Glutamatergic neuron (in vitro differentiated cells): Measurements from ENCODE around the gene WDR7. TPM values are rescaled to one million over a fixed set of nuclear protein-coding genes. Genes with fewer than 3 reads are reported as not detected.

Experiments used
- DNase-seq: peaks from one replicate; pipeline ENCODE4 v3.0.0; 2022
- H3K27ac Mint-ChIP-seq: one replicate; pipeline ENCODE4 v1.8.0; 2020; ENCODE audit warnings: mild to moderate bottlenecking, mixed read lengths, inconsistent platforms; ENCODE audit not compliant: unreplicated experiment
- H3K27me3 Mint-ChIP-seq: one replicate; pipeline ENCODE4 v1.8.0; 2020; ENCODE audit warnings: mild to moderate bottlenecking, moderate library complexity, mixed read lengths, inconsistent platforms; ENCODE audit not compliant: unreplicated experiment
- H3K36me3 Mint-ChIP-seq: one replicate; pipeline ENCODE4 v1.8.0; 2020; ENCODE audit warnings: mild to moderate bottlenecking, mixed read lengths, inconsistent platforms; ENCODE audit not compliant: unreplicated experiment
- H3K4me1 Mint-ChIP-seq: one replicate; pipeline ENCODE4 v1.8.0; 2020; ENCODE audit warnings: mild to moderate bottlenecking, low read depth, mixed read lengths, inconsistent platforms; ENCODE audit not compliant: unreplicated experiment
- H3K4me3 Mint-ChIP-seq: one replicate; pipeline ENCODE4 v1.8.0; 2020; ENCODE audit warnings: mild to moderate bottlenecking, mixed read lengths, inconsistent platforms; ENCODE audit not compliant: unreplicated experiment
- H3K9me3 Mint-ChIP-seq: one replicate; pipeline ENCODE4 v1.8.0; 2020; ENCODE audit warnings: mild to moderate bottlenecking, moderate library complexity, mixed read lengths, inconsistent platforms; ENCODE audit not compliant: unreplicated experiment
- CTCF ChIP-seq: fragments of 200-600 bp; sonication (generic); IDR thresholded peaks from one replicate; pipeline ENCODE4 v1.5.0; 2021; ENCODE audit not compliant: partially characterized antibody, unreplicated experiment
- total RNA-seq: library from RNA; stranded (reverse); fragmentation: NEBNext Ultra II Directional; extraction: Animal tissue kit (Norgen Biotek cat#: 25700); gene quantifications from one replicate; pipeline ENCODE4 v1.2.1, GENCODE V29; 2021; ENCODE audit not compliant: unreplicated experiment

WDR7 gene
- total RNA-seq, 1 donor from 2014 or later = 41.8 TPM

- H3K27me3 Mint-ChIP-seq = peaks cover 2% of the 10 kb centered on the region
- TF ChIP-seq CTCF = no peak
- H3K4me3 Mint-ChIP-seq = no peak overlapping the region
- H3K4me1 Mint-ChIP-seq = peaks cover 22% of the 10 kb centered on the region
- no peak overlapping the region for H3K27ac Mint-ChIP-seq
- DNase-seq = no peak
- peaks cover 4% of the 10 kb centered on the region for H3K9me3 Mint-ChIP-seq
- peaks cover 13% of the 10 kb centered on the region for H3K36me3 Mint-ChIP-seq
Measured at GRCh38 chr18:57058734-57059133, 407.6 kb downstream of the WDR7 start.

GRCh38 chr18:57059366-57059765 is 408.2 kb downstream of the WDR7 start:
- Mint-ChIP-seq H3K4me3 (no peak overlapping the region), H3K36me3 (peaks cover 11% of the 10 kb centered on the region), H3K27ac (no peak overlapping the region), H3K4me1 (peaks cover 27% of the 10 kb centered on the region), H3K27me3 (peaks cover 2% of the 10 kb centered on the region), H3K9me3 (peaks cover 5% of the 10 kb centered on the region)
- TF ChIP-seq CTCF = no peak
- no peak for DNase-seq

GRCh38 chr18:57060814-57061213 is 409.7 kb downstream of the WDR7 start:
- peaks cover 3% of the 10 kb centered on the region for H3K36me3 Mint-ChIP-seq

GRCh38 chr18:57062178-57062577 is 411.0 kb downstream of the WDR7 start:
- Mint-ChIP-seq H3K9me3 (peaks cover 4% of the 10 kb centered on the region), H3K36me3 (no peaks in the 10 kb centered on the region), H3K27me3 (peaks cover 4% of the 10 kb centered on the region), H3K4me1 (peaks cover 29% of the 10 kb centered on the region), H3K4me3 (no peak overlapping the region), H3K27ac (peak overlapping the region; percentile 98)
- DNase-seq = no peak
- no peak for TF ChIP-seq CTCF

More at GRCh38 chr18:57060814-57061213, 409.7 kb downstream of the WDR7 start:
- peak overlapping the region; percentile 62 for H3K27ac Mint-ChIP-seq
- DNase-seq = no peak
- no peak overlapping the region for H3K4me3 Mint-ChIP-seq
- peaks cover 4% of the 10 kb centered on the region for H3K9me3 Mint-ChIP-seq
- peaks cover 29% of the 10 kb centered on the region for H3K4me1 Mint-ChIP-seq
- peaks cover 4% of the 10 kb centered on the region for H3K27me3 Mint-ChIP-seq
- no peak for TF ChIP-seq CTCF

GRCh38 chr18:57062844-57063243 is 411.7 kb downstream of the WDR7 start:
- peaks cover 29% of the 10 kb centered on the region for H3K4me1 Mint-ChIP-seq
- H3K27ac Mint-ChIP-seq = peak overlapping the region; percentile 98
- no peaks in the 10 kb centered on the region for H3K36me3 Mint-ChIP-seq
- H3K27me3 Mint-ChIP-seq = peaks cover 4% of the 10 kb centered on the region
- DNase-seq = no peak
- TF ChIP-seq CTCF = no peak
- peak overlapping the region; percentile 14 for H3K4me3 Mint-ChIP-seq
- peaks cover 4% of the 10 kb centered on the region for H3K9me3 Mint-ChIP-seq
